Upper lobe of left lung (tissue), 6 donors: ENCODE data around the gene STK39. TPM values are rescaled to one million over a fixed set of nuclear protein-coding genes. Genes with fewer than 3 reads are reported as not detected.

ENCODE experiments used
- ATAC-seq, 2 donors: fragments of 200-7000 bp; cut with Tn5 transposase; one replicate each; pipeline ENCODE4 v1.9.1; 2022; ENCODE audit warnings: mild to moderate bottlenecking in 2 of 2, moderate library complexity in 2 of 2; ENCODE audit not compliant: low FRiP score in 2 of 2
- DNase-seq, 2 donors: peaks; one replicate each; pipeline ENCODE4 v3.0.0-alpha.2; 2019 to 2020
- H3K27ac ChIP-seq, 4 donors: fragments of 200-600 bp; sonication (generic); one replicate each; pipeline ENCODE4 v1.5.1; 2016 to 2019
- H3K27me3 ChIP-seq, 4 donors: fragments of 200-600 bp; sonication (generic); one replicate each; pipeline ENCODE4 v1.5.1; 2017 to 2019
- H3K36me3 ChIP-seq, 4 donors: fragments of 200-600 bp; sonication (generic); one replicate each; pipeline ENCODE4 v1.5.1; 2016 to 2019
- H3K4me1 ChIP-seq, 4 donors: fragments of 200-600 bp; sonication (generic); one replicate each; pipeline ENCODE4 v1.5.1; 2018 to 2019
- H3K4me3 ChIP-seq, 4 donors: fragments of 200-600 bp; sonication (generic); one replicate each; pipeline ENCODE4 v1.5.1; 2017 to 2019; ENCODE audit warnings: mild to moderate bottlenecking in 2 of 4, moderate library complexity in 1 of 4
- H3K9me3 ChIP-seq, 4 donors: fragments of 200-600 bp; sonication (generic); one replicate each; pipeline ENCODE4 v1.5.1; 2018 to 2019
- EP300 ChIP-seq, 4 donors: sonication (generic); formaldehyde crosslinking; IDR thresholded peaks; one replicate each; pipeline ENCODE4 v1.5.1; 2017; ENCODE audit warnings: antibody characterized with exemption in 4 of 4, control low read depth in 2 of 4
- POLR2A ChIP-seq, 4 donors: fragments of 450-650 bp; IDR thresholded peaks; one replicate each; pipeline ENCODE4 v1.5.1; 2016 to 2017; ENCODE audit warnings: antibody characterized with exemption in 4 of 4, mild to moderate bottlenecking in 2 of 4
- POLR2AphosphoS5 ChIP-seq, 2 donors: sonication (generic); formaldehyde crosslinking; IDR thresholded peaks; one replicate each; pipeline ENCODE4 v1.5.1; 2017; ENCODE audit warnings: antibody characterized with exemption in 2 of 2
- WGBS, 2 donors: methylation state at CpG; one replicate each; pipeline ENCODE4 v1.1.5; 2017 to 2018; 5-methylcytosine and 5-hydroxymethylcytosine counted together
- total RNA-seq, 6 donors: library from RNA; depleted of rRNA in 4 of 6; stranded (reverse); fragments of >200 nt in 4 of 6; gene quantifications; one replicate each; pipeline versions ENCODE4 v1.1.0 to v1.2.1, GENCODE V29; 2016 to 2021
- TF ChIP-seq, protein P1 (sequence below), 6 experiments: fragments of 450-650 bp in 4 of 6; fragments of 200-600 bp in 2 of 6; sonication (generic) in 2 of 6; IDR thresholded peaks; one replicate each; pipeline ENCODE4 v1.5.1; 2016 to 2019; ENCODE audit warnings: antibody characterized with exemption in 6 of 6
- donor health status: DM: no; HTN: no; CAD: no; lungs with moderate emphysema.
- donor health status: DM: no; HTN: yes; CAD: no; lungs with severe emphysema.

STK39 gene
- total RNA-seq, 6 donors from 2014 or later: 7.9 to 18.8 (median 12.1) TPM

DNA sequence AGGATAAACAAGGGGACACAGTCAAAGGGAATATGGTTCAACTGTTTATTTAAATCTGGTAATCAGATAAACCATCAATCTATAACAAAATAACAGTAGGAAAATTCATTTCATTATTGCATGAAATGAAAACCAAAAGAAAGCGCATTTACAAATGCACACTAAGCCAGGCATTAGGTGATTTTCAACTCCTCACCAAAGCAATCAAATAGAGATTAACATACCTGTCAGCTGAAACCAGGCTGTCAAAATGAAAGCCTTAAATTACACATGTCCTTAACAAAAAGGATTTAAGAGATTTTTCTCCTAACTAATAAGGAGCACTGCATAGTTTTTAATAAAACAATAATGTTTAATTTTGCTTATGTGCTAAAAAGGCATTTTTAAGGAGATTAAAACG lies 23.0 kb downstream of the STK39 start:
- Histone ChIP-seq H3K27ac (no peak overlapping the region), H3K9me3 (no peaks in the 10 kb centered on the region), H3K4me1 (no peaks in the 10 kb centered on the region), H3K4me3 (no peak overlapping the region), H3K36me3 (no peaks in the 10 kb centered on the region), H3K27me3 (no peaks in the 10 kb centered on the region)
- no peak for ATAC-seq
- TF ChIP-seq POLR2AphosphoS5 (IDR thresholded peaks at IDR 0.05): no peak
- TF ChIP-seq, protein P1, sequence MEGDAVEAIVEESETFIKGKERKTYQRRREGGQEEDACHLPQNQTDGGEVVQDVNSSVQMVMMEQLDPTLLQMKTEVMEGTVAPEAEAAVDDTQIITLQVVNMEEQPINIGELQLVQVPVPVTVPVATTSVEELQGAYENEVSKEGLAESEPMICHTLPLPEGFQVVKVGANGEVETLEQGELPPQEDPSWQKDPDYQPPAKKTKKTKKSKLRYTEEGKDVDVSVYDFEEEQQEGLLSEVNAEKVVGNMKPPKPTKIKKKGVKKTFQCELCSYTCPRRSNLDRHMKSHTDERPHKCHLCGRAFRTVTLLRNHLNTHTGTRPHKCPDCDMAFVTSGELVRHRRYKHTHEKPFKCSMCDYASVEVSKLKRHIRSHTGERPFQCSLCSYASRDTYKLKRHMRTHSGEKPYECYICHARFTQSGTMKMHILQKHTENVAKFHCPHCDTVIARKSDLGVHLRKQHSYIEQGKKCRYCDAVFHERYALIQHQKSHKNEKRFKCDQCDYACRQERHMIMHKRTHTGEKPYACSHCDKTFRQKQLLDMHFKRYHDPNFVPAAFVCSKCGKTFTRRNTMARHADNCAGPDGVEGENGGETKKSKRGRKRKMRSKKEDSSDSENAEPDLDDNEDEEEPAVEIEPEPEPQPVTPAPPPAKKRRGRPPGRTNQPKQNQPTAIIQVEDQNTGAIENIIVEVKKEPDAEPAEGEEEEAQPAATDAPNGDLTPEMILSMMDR (IDR thresholded peaks at IDR 0.05): no peak
- TF ChIP-seq EP300 (IDR thresholded peaks at IDR 0.05): no peak
- no peak for TF ChIP-seq POLR2A (IDR thresholded peaks at IDR 0.05)
- no peak for DNase-seq
- WGBS, 2 donors: 93 to 95% methylated on average over 2 of the region's 2 CpGs

DNA sequence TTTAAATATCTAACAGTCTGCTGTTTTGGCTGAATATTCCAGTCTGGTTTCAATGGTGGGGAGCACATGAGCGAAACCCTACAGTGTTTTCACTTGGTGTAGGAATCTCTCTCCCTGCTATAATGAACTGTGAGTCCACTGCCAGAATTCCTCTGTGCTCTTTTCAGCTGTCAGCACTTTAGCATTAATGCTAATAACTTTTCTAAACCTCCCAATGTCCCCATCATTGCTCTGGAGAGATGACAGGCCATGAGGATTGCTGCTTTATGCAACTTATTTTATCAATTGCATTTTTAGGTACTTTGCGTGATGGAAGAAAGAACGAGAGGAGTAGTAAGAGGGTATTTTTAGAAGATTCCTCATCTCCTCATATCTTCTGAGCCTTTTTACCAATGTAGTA lies 25.3 kb downstream of the STK39 start:
- Histone ChIP-seq H3K27ac (no peak overlapping the region), H3K4me1 (no peaks in the 10 kb centered on the region), H3K36me3 (no peaks in the 10 kb centered on the region), H3K4me3 (no peak overlapping the region), H3K27me3 (no peaks in the 10 kb centered on the region), H3K9me3 (no peaks in the 10 kb centered on the region)
- no peak for DNase-seq
- TF ChIP-seq POLR2AphosphoS5 (IDR thresholded peaks at IDR 0.05): no peak
- 91 to 92% methylated on average over 3 of the region's 3 CpGs for WGBS, 2 donors
- ATAC-seq: no peak

DNA sequence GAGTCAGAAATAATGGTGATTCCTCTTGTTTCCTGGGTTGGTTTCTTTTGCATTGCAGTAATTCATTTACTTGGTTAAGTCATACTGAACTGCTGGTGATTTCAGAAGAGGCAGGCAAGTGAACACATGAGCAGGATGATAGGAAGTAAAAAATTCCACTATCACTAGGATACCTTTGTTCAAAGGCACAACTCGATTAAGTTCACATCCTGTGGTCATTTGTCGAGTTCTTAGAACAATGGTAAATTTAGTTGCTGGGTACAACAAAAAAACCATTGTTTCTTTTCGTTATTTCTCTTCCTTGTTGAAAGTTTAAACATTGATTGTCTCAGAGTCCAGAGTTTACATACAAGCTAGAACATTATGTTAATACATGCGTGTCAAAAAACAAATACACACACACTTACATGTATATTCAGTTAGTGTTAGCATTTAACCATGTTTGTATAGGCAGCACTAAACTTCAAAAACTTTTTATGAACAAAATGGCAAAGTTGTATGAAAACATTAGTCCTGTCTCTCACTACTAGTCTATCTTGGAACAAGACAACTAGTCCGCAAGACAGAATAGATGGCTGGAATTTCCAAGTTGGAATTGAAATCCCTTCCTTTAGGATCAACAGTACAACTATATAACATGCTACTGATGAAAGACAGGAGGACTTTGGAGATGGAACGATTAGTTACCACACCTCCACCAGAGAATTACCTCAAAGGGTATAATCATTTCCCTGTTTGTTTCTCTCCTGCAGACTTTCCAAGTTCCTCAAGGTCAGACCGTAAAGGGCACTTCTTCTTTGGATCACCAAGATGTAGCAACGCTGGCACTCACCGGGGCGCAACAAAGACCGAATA lies 26.2 kb downstream of the STK39 start:
- Histone ChIP-seq H3K4me1 (no peaks in the 10 kb centered on the region), H3K27me3 (no peaks in the 10 kb centered on the region), H3K4me3 (no peak overlapping the region), H3K36me3 (no peaks in the 10 kb centered on the region), H3K9me3 (no peaks in the 10 kb centered on the region), H3K27ac (no peak overlapping the region)
- 66 to 72% methylated on average over 11 of the region's 11 CpGs for WGBS, 2 donors
- ATAC-seq (no peak), DNase-seq (no peak)
- TF ChIP-seq EP300 (IDR thresholded peaks at IDR 0.05) (no peak), POLR2A (IDR thresholded peaks at IDR 0.05) (no peak), POLR2AphosphoS5 (IDR thresholded peaks at IDR 0.05) (no peak)
- TF ChIP-seq, protein P1 (IDR thresholded peaks at IDR 0.05): no peak

DNA sequence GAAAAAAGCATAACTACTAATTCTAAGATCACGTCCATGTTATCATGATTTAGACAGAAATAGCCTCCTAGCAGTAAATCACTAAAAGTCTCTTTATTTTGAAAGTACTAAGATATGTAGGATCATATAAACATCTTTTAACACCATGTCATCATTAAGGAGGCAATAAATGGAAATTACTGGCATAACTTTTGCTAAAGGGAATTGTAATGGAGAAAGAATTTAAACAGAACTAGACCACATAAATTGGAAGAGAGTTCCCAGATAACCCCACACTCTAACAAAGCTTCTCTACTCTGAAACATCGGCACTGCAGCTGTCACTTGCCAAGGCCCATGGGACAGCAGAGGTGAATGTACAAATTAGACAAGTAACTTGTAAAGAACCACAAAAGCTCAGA lies 29.5 kb downstream of the STK39 start:
- Histone ChIP-seq H3K27me3 (no peaks in the 10 kb centered on the region), H3K27ac (no peak overlapping the region), H3K4me3 (no peak overlapping the region), H3K36me3 (no peaks in the 10 kb centered on the region), H3K9me3 (no peaks in the 10 kb centered on the region), H3K4me1 (no peaks in the 10 kb centered on the region)
- no peak for DNase-seq
- ATAC-seq: no peak
- 81 to 84% methylated on average over 2 of the region's 2 CpGs for WGBS, 2 donors
- TF ChIP-seq, protein P1 (IDR thresholded peaks at IDR 0.05): no peak
- TF ChIP-seq POLR2A (IDR thresholded peaks at IDR 0.05) (no peak), POLR2AphosphoS5 (IDR thresholded peaks at IDR 0.05) (no peak)

DNA sequence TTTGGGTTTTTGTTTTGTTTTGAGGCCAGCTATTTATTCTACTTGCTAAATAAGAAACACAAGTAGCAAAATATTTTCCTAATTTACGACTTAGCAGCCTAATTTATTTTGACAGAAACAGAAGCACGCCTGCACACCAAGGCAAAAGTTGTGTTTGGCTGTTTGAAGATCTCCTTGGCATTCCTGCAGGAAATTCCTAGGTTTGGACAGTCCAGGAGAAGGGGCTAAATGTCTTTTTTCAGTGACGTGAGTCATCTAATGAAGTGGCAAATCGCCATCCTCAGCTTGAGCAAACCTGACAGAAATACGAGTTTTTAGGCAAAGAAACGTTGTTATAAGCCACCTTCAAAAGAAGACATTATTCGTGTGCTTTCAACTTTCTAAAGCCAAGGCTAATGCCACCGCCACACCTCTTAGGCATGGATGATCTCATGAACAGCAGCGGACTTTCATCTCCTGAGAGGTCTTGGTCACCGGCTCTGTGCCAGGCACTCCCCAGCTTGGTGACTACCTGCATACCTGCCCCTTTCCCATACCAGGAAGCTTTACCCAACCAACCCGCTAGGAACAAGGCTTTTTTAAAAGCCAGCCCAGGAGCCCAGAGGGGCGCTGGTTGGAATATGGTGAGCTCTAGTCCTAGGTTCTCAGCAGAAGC lies 30.9 kb downstream of the STK39 start:
- Histone ChIP-seq H3K27me3 (no peaks in the 10 kb centered on the region), H3K4me1 (peaks cover 3 to 14% (median 13%) of the 10 kb centered on the region in 4 donors), H3K4me3 (no peak overlapping the region), H3K27ac (no peak overlapping the region), H3K36me3 (no peaks in the 10 kb centered on the region), H3K9me3 (no peaks in the 10 kb centered on the region)
- ATAC-seq (no peak), DNase-seq (no peak)
- TF ChIP-seq EP300 (IDR thresholded peaks at IDR 0.05): no peak
- no peak for TF ChIP-seq POLR2AphosphoS5 (IDR thresholded peaks at IDR 0.05)
- no peak for TF ChIP-seq POLR2A (IDR thresholded peaks at IDR 0.05)
- TF ChIP-seq, protein P1 (IDR thresholded peaks at IDR 0.05): no peak
- 93 to 96% methylated on average over 12 of the region's 12 CpGs for WGBS, 2 donors
